DMS 273 (cell line): ENCODE measurements around the gene IST1.
"Not testable (repeated sequence)": the region's sequence is repeated elsewhere in the genome, so short reads cannot be mapped to it uniquely, and the experiment has no call there.

Experiments
- DNase-seq: peaks from one replicate; lab custom pipeline; 2025; ENCODE audit not compliant: unreplicated experiment; lab: John Stamatoyannopoulos, UW

Gene IST1

GRCh38 chr16:71880176-71880575 is 15.2 kb upstream of the IST1 start:
- no peak for DNase-seq

- DNase-seq = peak; percentile 93
Observed at GRCh38 chr16:71882505-71883167, 12.7 kb upstream of the IST1 start.

GRCh38 chr16:71883168-71883848 is 12.0 kb upstream of the IST1 start:
- peak; percentile 67 for DNase-seq

GRCh38 chr16:71883849-71884638 is 11.3 kb upstream of the IST1 start, which contains the start of gene ZNF821:
ZNF821 (minus strand) TSS chr16:71884182; CDS start chr16:71879946, 4,236 bp downstream.
- DNase-seq = peak; percentile 95

- DNase-seq = no peak
Observed at GRCh38 chr16:71885261-71885650, 10.1 kb upstream of the IST1 start.

- no peak for DNase-seq
Observed at GRCh38 chr16:71889147-71889546, 6.2 kb upstream of the IST1 start.

- no peak for DNase-seq
Observed at GRCh38 chr16:71893888-71894228, 1.5 kb upstream of the IST1 start.

GRCh38 chr16:71894229-71894920 is 956 bp upstream of the IST1 start:
- peak; percentile 74 for DNase-seq

GRCh38 chr16:71895679-71896365 is 491 bp downstream of the IST1 start:
- peak; percentile 71 for DNase-seq

GRCh38 chr16:71896764-71897368 is 1.5 kb downstream of the IST1 start:
- no peak for DNase-seq

GRCh38 chr16:71899171-71899570 is 3.8 kb downstream of the IST1 start:
- DNase-seq = no peak

- DNase-seq = no peak
Observed at GRCh38 chr16:71902656-71903365, 7.5 kb downstream of the IST1 start.

GRCh38 chr16:71903608-71904007 is 8.3 kb downstream of the IST1 start:
- DNase-seq = no peak

GRCh38 chr16:71904239-71904638 is 8.9 kb downstream of the IST1 start:
- DNase-seq = no peak

GRCh38 chr16:71905765-71906164 is 10.4 kb downstream of the IST1 start:
- DNase-seq = not testable (repeated sequence)

GRCh38 chr16:71911121-71911520 is 15.8 kb downstream of the IST1 start:
- no peak for DNase-seq

GRCh38 chr16:71912534-71913275 is 17.4 kb downstream of the IST1 start:
- DNase-seq = no peak

- no peak for DNase-seq
Observed at GRCh38 chr16:71914802-71915201, 19.5 kb downstream of the IST1 start.

- DNase-seq = no peak
Observed at GRCh38 chr16:71915350-71915749, 20.0 kb downstream of the IST1 start.
